Liver (tissue), 9 donors: Measurements from ENCODE around the gene DKK2. TPM values are rescaled to one million over a fixed set of nuclear protein-coding genes. Genes with fewer than 3 reads are reported as not detected.

Experiments
- DNase-seq: peaks from one replicate; pipeline ENCODE4 v3.0.0-alpha.2; 2017; ENCODE audit warnings: low spot score
- H3K27ac ChIP-seq, 2 donors: one replicate each; pipeline ENCODE4 v1.7.0; 2013; ENCODE audit warnings: inconsistent platforms in 2 of 2, low read length in 2 of 2, control low read depth in 1 of 2, low read depth in 1 of 2, mild to moderate bottlenecking in 1 of 2
- H3K27me3 ChIP-seq, 4 donors: one replicate each; pipeline versions ENCODE4 v1.6.1 to v1.7.0; 2013; ENCODE audit warnings: low read length in 3 of 4, inconsistent platforms in 1 of 4, mild to moderate bottlenecking in 1 of 4, moderate library complexity in 1 of 4; ENCODE audit not compliant: control insufficient read depth in 4 of 4, insufficient read depth in 4 of 4
- H3K36me3 ChIP-seq, 4 donors: one replicate each; pipeline versions ENCODE4 v1.6.1 to v1.7.0; 2013; ENCODE audit warnings: low read length in 3 of 4, mild to moderate bottlenecking in 3 of 4, low read depth in 1 of 4, moderate library complexity in 1 of 4; ENCODE audit not compliant: control insufficient read depth in 4 of 4, insufficient read depth in 3 of 4
- H3K4me1 ChIP-seq, 4 donors: one replicate each; pipeline versions ENCODE4 v1.6.1 to v1.7.0; 2013; ENCODE audit warnings: low read length in 3 of 4, mild to moderate bottlenecking in 3 of 4, moderate library complexity in 1 of 4; ENCODE audit not compliant: control insufficient read depth in 4 of 4, insufficient read depth in 4 of 4
- H3K4me3 ChIP-seq, 3 donors: one replicate each; pipeline versions ENCODE4 v1.6.1 to v1.7.0; 2013; ENCODE audit warnings: low read length in 3 of 3, control low read depth in 1 of 3, low read depth in 1 of 3, mild to moderate bottlenecking in 1 of 3
- H3K9ac ChIP-seq, 2 donors: one replicate each; pipeline ENCODE4 v1.7.0; 2013; ENCODE audit warnings: low read length in 2 of 2, mild to moderate bottlenecking in 2 of 2, moderate library complexity in 2 of 2, control low read depth in 1 of 2, low read depth in 1 of 2
- H3K9me3 ChIP-seq, 4 donors: one replicate each; pipeline versions ENCODE4 v1.6.1 to v1.7.0; 2013; ENCODE audit warnings: low read length in 3 of 4; ENCODE audit not compliant: control insufficient read depth in 4 of 4
- EGR1 ChIP-seq, 2 donors: IDR thresholded peaks; 2 replicates each; pipeline ENCODE4 v1.6.1; 2016 to 2018; ENCODE audit warnings: antibody characterized with exemption in 2 of 2, low read depth in 2 of 2
- FOXA2 ChIP-seq: IDR thresholded peaks from 2 replicates; pipeline ENCODE4 v1.6.1; 2016; ENCODE audit warnings: antibody characterized with exemption
- GABPA ChIP-seq, 2 donors: IDR thresholded peaks in 1 of 2; conservative IDR thresholded peaks in 1 of 2; 2 replicates each; pipeline ENCODE4 v1.6.1; 2016; ENCODE audit warnings: antibody characterized with exemption in 2 of 2, mild to moderate bottlenecking in 1 of 2, moderate library complexity in 1 of 2
- HNF4A ChIP-seq, 2 donors: conservative IDR thresholded peaks; 2 replicates each; pipeline ENCODE4 v1.6.1; 2016; ENCODE audit warnings: antibody characterized with exemption in 2 of 2, mild to moderate bottlenecking in 2 of 2
- HNF4G ChIP-seq: IDR thresholded peaks from 2 replicates; pipeline ENCODE4 v1.6.1; 2016; ENCODE audit warnings: antibody characterized with exemption
- JUND ChIP-seq, 2 donors: IDR thresholded peaks; 2 replicates each; pipeline ENCODE4 v1.6.1; 2016; ENCODE audit warnings: antibody characterized with exemption in 2 of 2
- NR2F2 ChIP-seq: IDR thresholded peaks from 2 replicates; pipeline ENCODE4 v1.6.1; 2016; ENCODE audit warnings: antibody characterized with exemption
- RXRA ChIP-seq, 2 donors: IDR thresholded peaks; 2 replicates each; pipeline ENCODE4 v1.6.1; 2017 to 2018; ENCODE audit warnings: antibody characterized with exemption in 2 of 2, mild to moderate bottlenecking in 1 of 2
- SP1 ChIP-seq: IDR thresholded peaks from 2 replicates; pipeline ENCODE4 v1.6.1; 2018; ENCODE audit warnings: antibody characterized with exemption, mild to moderate bottlenecking
- TAF1 ChIP-seq: conservative IDR thresholded peaks from 2 replicates; pipeline ENCODE4 v1.6.1; 2016; ENCODE audit warnings: antibody characterized with exemption, mild to moderate bottlenecking
- YY1 ChIP-seq: IDR thresholded peaks from 2 replicates; pipeline ENCODE4 v1.6.1; 2016; ENCODE audit warnings: antibody characterized with exemption, mild to moderate bottlenecking
- WGBS: extraction: QIAGEN DNeasy Blood & Tissue Kit; methylation state at CpG from one replicate; pipeline ENCODE4 v1.1.7; 2013; 5-methylcytosine and 5-hydroxymethylcytosine counted together
- polyA plus RNA-seq, 2 donors: library from polyadenylated mRNA; stranded (reverse) in 1 of 2; unstranded in 1 of 2; fragments of 200-250 nt in 1 of 2; fragments of >200 nt in 1 of 2; fragmentation: Nextera tagmentation in 1 of 2; extraction: Ambion mirVana in 1 of 2; gene quantifications; one replicate each; pipeline versions ENCODE4 v1.2.1 to v1.2.3, GENCODE V29; 2013 to 2015
- total RNA-seq, 2 donors: library from RNA; depleted of rRNA; stranded (reverse); fragments of >200 nt; gene quantifications; one replicate each; pipeline ENCODE4 v1.2.3, GENCODE V29; 2014
- TF ChIP-seq, protein P1 (sequence below): IDR thresholded peaks from 2 replicates; pipeline ENCODE4 v1.6.1; 2016; ENCODE audit warnings: antibody characterized with exemption, mild to moderate bottlenecking
- TF ChIP-seq, protein P2 (sequence below): IDR thresholded peaks from 2 replicates; pipeline ENCODE4 v1.6.1; 2016; ENCODE audit warnings: antibody characterized with exemption
- TF ChIP-seq, protein P3 (sequence below): fragments of 150-350 bp; IDR thresholded peaks from 2 replicates; pipeline ENCODE4 v1.5.1; 2017; ENCODE audit warnings: improper control_type of control experiment, low read depth, low read length; ENCODE audit not compliant: missing input control
- donor health status: healthy.
- donor health status: healthy.
- donor health status: healthy.
- donor health status: healthy.
- donor health status: healthy.

The DKK2 gene
- total and polyA plus RNA-seq, 4 donors, result 0.07 to 0.33 (median 0.21) TPM

DNA sequence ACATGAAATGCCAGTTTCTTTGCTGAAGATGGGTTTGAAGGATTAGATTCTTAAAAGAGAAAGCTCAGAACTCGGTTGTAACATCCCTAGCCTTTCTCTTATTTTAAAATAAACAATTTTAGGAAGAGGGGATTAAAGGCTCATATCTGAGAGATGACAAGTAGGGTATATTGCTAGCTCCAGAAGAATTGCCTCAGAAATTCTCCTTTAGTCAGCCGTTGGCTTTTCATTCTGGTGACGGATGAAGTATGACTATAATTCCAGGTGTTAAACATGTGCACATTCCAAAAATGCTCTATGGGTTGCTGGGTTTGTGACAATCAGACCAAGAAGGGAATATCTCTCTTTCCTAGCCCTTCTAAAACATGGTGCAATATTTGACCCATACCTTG is 17.8 kb downstream of the DKK2 start:
- H3K4me3 ChIP-seq, result no peak overlapping the region
- no peaks in the 10 kb centered on the region for H3K9me3 ChIP-seq
- H3K4me1 ChIP-seq, result no peaks in the 10 kb centered on the region
- WGBS, result 71% methylated on average over 3 of the region's 3 CpGs
- no peak overlapping the region for H3K9ac ChIP-seq
- no peaks in the 10 kb centered on the region for H3K27me3 ChIP-seq
- no peak for DNase-seq
- H3K36me3 ChIP-seq, result no peaks in the 10 kb centered on the region
- TF ChIP-seq NR2F2, result no peak
- TF ChIP-seq, protein P1, sequence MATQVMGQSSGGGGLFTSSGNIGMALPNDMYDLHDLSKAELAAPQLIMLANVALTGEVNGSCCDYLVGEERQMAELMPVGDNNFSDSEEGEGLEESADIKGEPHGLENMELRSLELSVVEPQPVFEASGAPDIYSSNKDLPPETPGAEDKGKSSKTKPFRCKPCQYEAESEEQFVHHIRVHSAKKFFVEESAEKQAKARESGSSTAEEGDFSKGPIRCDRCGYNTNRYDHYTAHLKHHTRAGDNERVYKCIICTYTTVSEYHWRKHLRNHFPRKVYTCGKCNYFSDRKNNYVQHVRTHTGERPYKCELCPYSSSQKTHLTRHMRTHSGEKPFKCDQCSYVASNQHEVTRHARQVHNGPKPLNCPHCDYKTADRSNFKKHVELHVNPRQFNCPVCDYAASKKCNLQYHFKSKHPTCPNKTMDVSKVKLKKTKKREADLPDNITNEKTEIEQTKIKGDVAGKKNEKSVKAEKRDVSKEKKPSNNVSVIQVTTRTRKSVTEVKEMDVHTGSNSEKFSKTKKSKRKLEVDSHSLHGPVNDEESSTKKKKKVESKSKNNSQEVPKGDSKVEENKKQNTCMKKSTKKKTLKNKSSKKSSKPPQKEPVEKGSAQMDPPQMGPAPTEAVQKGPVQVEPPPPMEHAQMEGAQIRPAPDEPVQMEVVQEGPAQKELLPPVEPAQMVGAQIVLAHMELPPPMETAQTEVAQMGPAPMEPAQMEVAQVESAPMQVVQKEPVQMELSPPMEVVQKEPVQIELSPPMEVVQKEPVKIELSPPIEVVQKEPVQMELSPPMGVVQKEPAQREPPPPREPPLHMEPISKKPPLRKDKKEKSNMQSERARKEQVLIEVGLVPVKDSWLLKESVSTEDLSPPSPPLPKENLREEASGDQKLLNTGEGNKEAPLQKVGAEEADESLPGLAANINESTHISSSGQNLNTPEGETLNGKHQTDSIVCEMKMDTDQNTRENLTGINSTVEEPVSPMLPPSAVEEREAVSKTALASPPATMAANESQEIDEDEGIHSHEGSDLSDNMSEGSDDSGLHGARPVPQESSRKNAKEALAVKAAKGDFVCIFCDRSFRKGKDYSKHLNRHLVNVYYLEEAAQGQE, result no peak
- no peak for TF ChIP-seq GABPA (IDR thresholded peaks at IDR 0.05 in 1 of 2, conservative IDR thresholded peaks at IDR 0.05 in 1 of 2)
- TF ChIP-seq, protein P2, sequence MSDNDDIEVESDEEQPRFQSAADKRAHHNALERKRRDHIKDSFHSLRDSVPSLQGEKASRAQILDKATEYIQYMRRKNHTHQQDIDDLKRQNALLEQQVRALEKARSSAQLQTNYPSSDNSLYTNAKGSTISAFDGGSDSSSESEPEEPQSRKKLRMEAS, result no peak
- TF ChIP-seq HNF4A (conservative IDR thresholded peaks at IDR 0.05), result no peak
- TF ChIP-seq, protein P3, sequence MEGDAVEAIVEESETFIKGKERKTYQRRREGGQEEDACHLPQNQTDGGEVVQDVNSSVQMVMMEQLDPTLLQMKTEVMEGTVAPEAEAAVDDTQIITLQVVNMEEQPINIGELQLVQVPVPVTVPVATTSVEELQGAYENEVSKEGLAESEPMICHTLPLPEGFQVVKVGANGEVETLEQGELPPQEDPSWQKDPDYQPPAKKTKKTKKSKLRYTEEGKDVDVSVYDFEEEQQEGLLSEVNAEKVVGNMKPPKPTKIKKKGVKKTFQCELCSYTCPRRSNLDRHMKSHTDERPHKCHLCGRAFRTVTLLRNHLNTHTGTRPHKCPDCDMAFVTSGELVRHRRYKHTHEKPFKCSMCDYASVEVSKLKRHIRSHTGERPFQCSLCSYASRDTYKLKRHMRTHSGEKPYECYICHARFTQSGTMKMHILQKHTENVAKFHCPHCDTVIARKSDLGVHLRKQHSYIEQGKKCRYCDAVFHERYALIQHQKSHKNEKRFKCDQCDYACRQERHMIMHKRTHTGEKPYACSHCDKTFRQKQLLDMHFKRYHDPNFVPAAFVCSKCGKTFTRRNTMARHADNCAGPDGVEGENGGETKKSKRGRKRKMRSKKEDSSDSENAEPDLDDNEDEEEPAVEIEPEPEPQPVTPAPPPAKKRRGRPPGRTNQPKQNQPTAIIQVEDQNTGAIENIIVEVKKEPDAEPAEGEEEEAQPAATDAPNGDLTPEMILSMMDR, result no peak
- TF ChIP-seq YY1, result no peak
- H3K27ac ChIP-seq, result no peak overlapping the region

DNA sequence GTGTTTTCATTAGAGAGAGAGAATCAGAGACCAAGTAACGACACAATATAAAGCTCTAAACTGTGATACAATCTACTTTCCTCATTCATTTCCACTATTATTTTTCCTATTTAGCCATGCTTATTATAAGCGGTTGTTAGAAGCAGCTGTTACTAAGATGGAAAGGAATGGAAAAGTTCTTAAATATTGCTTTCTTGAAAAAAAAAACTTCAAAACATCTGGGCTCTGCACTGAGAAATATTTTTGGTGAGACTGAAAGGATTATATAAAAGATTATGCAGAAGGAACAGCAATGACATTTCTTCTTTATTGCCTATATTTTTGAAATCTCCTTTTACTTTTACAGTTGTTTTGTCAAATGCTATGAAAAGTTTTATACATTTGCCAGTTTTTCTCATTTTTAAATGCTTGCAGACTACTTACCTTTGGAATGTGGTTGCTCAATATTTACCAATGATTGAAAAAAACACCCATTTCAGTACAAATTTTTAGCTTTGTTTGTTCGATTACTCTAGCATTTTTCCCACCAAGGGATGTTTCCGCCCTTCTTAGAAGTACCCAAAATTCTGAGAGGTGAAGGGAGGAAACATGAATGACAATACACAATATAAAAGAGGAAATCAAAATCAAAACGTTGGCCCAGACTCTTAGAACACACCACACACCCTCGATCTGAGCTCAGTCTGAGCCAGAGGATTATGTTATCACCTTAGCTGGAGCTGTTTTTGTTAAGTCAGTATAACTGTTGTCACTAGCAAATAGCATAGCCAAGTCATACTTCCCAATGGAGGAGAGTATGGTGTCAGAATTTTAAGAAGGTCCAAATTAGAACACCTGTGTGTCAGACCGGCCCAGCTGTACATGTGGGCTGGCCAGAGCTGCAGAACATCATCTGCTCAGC is 18.4 kb downstream of the DKK2 start:
- WGBS, result 56% methylated on average over 7 of the region's 7 CpGs

DNA sequence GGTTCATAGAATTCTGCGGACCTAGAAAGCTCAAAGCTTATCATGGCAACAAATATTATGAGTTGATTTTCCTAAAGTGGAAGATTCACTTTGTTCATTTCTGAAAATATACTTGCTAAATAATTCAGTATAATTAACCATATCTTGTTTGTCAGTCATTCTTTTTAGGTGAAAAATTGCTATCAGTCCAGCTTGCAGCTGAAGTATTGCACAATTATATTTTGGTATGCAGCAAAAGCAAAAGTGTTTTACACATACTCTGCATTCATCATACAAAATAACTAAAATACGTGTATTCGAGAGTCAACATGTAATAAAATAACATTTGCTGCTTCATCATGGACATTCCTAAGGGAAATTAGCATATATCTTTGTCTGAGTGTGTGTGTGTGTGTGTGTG is 24.8 kb downstream of the DKK2 start:
- DNase-seq, result no peak
- no peaks in the 10 kb centered on the region for H3K36me3 ChIP-seq
- no peak overlapping the region for H3K4me3 ChIP-seq
- H3K9me3 ChIP-seq, result no peaks in the 10 kb centered on the region
- H3K27me3 ChIP-seq, result no peaks in the 10 kb centered on the region
- no peak overlapping the region for H3K9ac ChIP-seq
- no peak overlapping the region for H3K27ac ChIP-seq
- H3K4me1 ChIP-seq, result no peaks in the 10 kb centered on the region
- no peak for TF ChIP-seq HNF4G
- TF ChIP-seq SP1, result no peak
- TF ChIP-seq JUND (IDR thresholded peaks at IDR 0.05), result no peak
- TF ChIP-seq GABPA (IDR thresholded peaks at IDR 0.05 in 1 of 2, conservative IDR thresholded peaks at IDR 0.05 in 1 of 2), result no peak
- TF ChIP-seq, protein P3, result no peak
- no peak for TF ChIP-seq TAF1
- no peak for TF ChIP-seq FOXA2
- TF ChIP-seq, protein P2, result no peak
- no peak for TF ChIP-seq YY1
- no peak for TF ChIP-seq RXRA (IDR thresholded peaks at IDR 0.05)
- TF ChIP-seq EGR1 (IDR thresholded peaks at IDR 0.05; ENCODE audit: low read depth in 2 of 2), result no peak
- 73% methylated on average over 3 of the region's 3 CpGs for WGBS

More for the DNA sequence above, 18.4 kb downstream of the DKK2 start:
- no peaks in the 10 kb centered on the region for H3K27me3 ChIP-seq
- no peak for DNase-seq
- no peaks in the 10 kb centered on the region for H3K36me3 ChIP-seq
- H3K4me3 ChIP-seq, result no peak overlapping the region
- no peak for TF ChIP-seq TAF1
- TF ChIP-seq HNF4A (conservative IDR thresholded peaks at IDR 0.05), result no peak
- H3K9ac ChIP-seq, result no peak overlapping the region
- no peak overlapping the region for H3K27ac ChIP-seq
- H3K9me3 ChIP-seq, result no peaks in the 10 kb centered on the region
- H3K4me1 ChIP-seq, result no peaks in the 10 kb centered on the region
